ENCODE data around the gene TNNI3K.

TNNI3K gene

GRCh38 chr1:74502432-74502831 lies 267.2 kb downstream of the TNNI3K start:
- DNase-seq (ENCODE audit: low read depth): no peak

- no peak for DNase-seq (ENCODE audit: low read depth)
These were observed 267.7 kb downstream of the TNNI3K start for GRCh38 chr1:74502858-74503257.

- peak; percentile 3 for DNase-seq (ENCODE audit: low read depth)
These were observed 269.1 kb downstream of the TNNI3K start for GRCh38 chr1:74504125-74504932.

GRCh38 chr1:74504933-74505512 lies 269.8 kb downstream of the TNNI3K start:
- no peak for DNase-seq (ENCODE audit: low read depth)

- DNase-seq (ENCODE audit: low read depth): no peak
These were observed 270.9 kb downstream of the TNNI3K start for GRCh38 chr1:74505928-74506710.

GRCh38 chr1:74508449-74508848 lies 273.3 kb downstream of the TNNI3K start:
- DNase-seq (ENCODE audit: low read depth): no peak

- no peak for DNase-seq (ENCODE audit: low read depth)
These were observed 277.2 kb downstream of the TNNI3K start, which contains the start of gene LRRC53 for GRCh38 chr1:74512170-74512915. Gene LRRC53 (minus strand): TSS chr1:74512611. CDS start chr1:74483349, 29,262 bp downstream.

- DNase-seq (ENCODE audit: low read depth): no peak
These were observed 278.5 kb downstream of the TNNI3K start for GRCh38 chr1:74513411-74514300.

- no peak for DNase-seq (ENCODE audit: low read depth)
These were observed 282.4 kb downstream of the TNNI3K start for GRCh38 chr1:74517599-74518051.

- no peak for DNase-seq (ENCODE audit: low read depth)
These were observed 287.0 kb downstream of the TNNI3K start for GRCh38 chr1:74522148-74522547.

GRCh38 chr1:74523873-74524480 lies 288.8 kb downstream of the TNNI3K start:
- DNase-seq (ENCODE audit: low read depth): no peak

GRCh38 chr1:74526708-74527107 lies 291.5 kb downstream of the TNNI3K start:
- DNase-seq (ENCODE audit: low read depth): no peak

GRCh38 chr1:74528123-74528522 lies 292.9 kb downstream of the TNNI3K start:
- DNase-seq (ENCODE audit: low read depth): no peak

GRCh38 chr1:74530892-74531291 lies 295.7 kb downstream of the TNNI3K start:
- no peak for DNase-seq (ENCODE audit: low read depth)

GRCh38 chr1:74531796-74532195 lies 296.6 kb downstream of the TNNI3K start:
- DNase-seq (ENCODE audit: low read depth): no peak

GRCh38 chr1:74534241-74534640 lies 299.1 kb downstream of the TNNI3K start:
- DNase-seq (ENCODE audit: low read depth): no peak

- no peak for DNase-seq (ENCODE audit: low read depth)
These were observed 310.6 kb downstream of the TNNI3K start for GRCh38 chr1:74545821-74546220.

- no peak for DNase-seq (ENCODE audit: low read depth)
These were observed 314.0 kb downstream of the TNNI3K start for GRCh38 chr1:74548961-74549750.

- no peak for DNase-seq (ENCODE audit: low read depth)
These were observed 314.7 kb downstream of the TNNI3K start for GRCh38 chr1:74549932-74550331.
